ELR (cell line): ENCODE results near the gene RALGAPA2.

Experiments
- DNase-seq: peaks from one replicate; pipeline ENCODE4 v3.0.0-alpha.2; 2015; ENCODE audit warnings: low read depth

The RALGAPA2 gene

GRCh38 chr20:20630551-20630950, 81.9 kb downstream of the RALGAPA2 start:
- no peak for DNase-seq

DNA sequence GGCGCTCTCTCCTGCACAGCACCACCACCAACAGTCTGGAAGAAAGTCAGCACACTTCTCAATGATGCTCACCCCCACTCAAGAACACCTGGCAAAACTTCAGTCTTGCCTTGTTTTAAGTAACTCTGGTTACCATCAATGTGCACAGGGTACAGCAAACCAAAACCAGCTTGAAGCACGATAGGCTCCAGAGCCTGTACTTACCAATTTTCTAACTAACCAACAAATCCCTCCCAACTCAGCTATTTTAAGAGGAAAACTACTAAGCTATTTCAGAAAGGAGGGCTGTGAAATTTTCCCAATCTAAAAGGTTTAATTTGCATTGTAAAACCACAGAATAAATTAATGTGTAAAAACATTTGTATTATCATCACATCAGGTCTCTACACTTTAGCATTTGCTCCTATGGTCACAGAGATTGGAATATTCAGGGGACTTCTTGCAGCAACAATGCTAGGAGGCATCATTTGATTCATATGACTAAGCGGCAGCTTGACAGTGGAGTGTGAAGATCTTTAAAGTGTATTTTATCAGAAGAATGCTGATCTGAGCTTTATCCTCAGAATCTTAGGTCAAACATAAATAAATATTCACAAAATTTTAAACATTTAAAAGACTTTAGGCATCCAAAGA, 82.8 kb downstream of the RALGAPA2 start:
- no peak for DNase-seq

- DNase-seq = no peak
Measured at GRCh38 chr20:20628314-20628713, 84.1 kb downstream of the RALGAPA2 start.

DNA sequence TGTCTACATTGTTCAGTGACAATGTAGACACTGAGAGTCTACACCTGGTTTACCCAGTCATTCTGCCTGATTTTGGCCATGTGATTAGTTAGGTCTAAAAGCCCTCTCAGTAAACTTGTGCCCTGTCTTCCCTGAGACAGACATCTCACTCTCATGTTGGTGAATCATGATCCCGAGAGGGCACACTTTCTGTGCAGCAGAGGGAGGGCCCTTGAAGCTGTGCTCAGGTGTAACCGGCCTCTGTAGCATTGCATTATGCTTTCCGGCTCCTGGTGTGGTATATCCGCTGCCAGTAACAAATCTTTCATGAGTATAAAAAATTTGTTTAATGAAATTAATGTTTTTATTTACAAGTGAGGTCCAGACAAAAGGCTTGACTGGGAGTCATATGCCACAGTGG, 85.0 kb downstream of the RALGAPA2 start:
- no peak for DNase-seq

DNA sequence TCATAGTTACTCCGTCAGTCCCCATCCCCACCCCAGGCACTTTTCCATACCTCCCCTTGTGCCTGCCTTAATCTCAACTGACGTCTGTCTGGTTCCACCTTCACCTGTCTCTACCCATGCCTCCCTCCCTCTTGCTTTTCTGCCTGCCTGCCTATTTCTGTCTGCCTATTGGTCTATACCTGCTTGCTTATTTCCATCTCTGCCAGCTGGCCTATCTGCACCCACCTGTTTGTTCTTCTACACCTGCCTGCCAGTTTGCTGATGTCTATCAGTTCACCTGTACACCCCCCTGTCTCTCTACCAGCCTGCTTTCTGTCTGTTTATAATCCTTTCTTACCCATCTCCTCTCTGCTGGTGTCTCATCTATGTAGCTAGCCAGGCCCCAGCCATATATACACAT, 87.5 kb downstream of the RALGAPA2 start:
- no peak for DNase-seq

DNA sequence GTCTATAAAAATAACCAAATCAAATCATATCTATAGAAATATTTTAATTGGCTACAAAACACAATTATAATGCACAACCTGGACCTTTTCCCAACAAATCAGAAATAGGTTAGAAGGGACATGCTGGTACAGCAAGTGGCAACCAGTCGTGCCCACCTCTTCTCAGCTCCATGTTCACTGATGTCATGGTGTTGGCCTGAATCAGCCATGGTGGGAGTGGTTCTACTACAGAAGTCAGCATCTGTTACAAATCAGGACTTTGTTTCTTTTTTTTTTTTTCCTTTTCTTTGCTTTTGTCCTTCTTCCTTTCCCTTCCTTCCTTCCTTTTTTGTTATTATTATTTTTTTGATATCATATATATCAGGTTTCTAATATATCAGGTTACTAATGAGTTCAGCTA, 91.2 kb downstream of the RALGAPA2 start:
- no peak for DNase-seq

DNA sequence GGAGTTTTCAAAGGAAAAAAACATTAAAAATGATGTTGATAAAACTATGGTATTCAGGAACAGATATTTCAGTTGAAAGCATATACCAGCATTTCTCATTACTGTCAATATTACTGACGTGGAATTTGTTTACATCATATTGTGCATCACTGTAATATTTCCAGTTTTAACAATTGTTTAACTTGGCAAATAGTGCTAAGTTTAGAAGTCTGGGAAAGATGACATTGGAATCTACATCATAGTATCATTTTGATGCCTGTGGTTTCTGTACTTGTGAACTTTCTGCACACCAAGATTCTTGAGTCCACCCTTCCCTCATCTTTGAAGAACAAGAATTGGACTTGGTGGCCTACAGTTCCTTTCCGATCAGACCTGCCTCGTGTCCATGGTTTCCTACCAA, 98.1 kb downstream of the RALGAPA2 start:
- DNase-seq = no peak

DNA sequence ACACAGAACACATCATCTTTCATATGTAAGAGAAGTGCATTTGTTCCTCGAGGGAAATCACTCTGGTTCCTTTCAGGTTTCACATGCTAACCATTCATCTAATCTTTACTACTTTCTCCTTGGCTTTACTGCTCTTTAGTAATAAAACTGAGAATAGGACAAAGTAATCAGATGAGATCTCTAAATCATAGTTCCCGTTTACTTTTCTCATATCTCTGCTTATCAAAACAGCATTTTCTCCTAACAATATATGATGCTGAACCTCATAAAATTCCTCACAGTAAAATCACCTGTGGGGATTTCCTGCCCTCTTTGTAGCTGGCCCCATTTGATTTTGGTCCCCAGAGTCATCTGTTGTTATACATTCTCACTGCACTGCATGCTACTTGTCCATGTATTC, 100.2 kb downstream of the RALGAPA2 start:
- DNase-seq = no peak

- DNase-seq = no peak
Measured at GRCh38 chr20:20611167-20611566, 101.3 kb downstream of the RALGAPA2 start.

DNA sequence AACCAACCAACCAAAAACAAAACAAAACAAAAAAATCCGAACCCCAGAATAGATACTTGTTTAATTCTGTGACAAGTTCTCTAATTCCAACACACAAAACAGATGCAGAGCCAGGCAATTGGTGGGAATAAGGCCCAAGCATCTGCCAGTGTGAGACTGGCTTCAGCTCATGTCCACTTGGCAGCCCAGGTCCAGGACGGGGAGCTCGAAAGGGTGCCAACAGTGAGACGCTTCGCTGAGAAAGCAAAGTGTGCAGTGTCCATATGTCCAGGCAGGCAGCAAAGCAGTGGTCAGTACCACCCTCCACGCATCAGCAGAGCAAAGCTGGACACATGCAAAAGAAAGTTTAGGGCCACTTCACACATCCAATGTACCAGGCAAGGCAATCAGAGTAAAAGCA, 102.9 kb downstream of the RALGAPA2 start:
- no peak for DNase-seq

GRCh38 chr20:20608641-20609040, 103.8 kb downstream of the RALGAPA2 start:
- DNase-seq = no peak

- no peak for DNase-seq
Measured at GRCh38 chr20:20608041-20608440, 104.4 kb downstream of the RALGAPA2 start.

DNA sequence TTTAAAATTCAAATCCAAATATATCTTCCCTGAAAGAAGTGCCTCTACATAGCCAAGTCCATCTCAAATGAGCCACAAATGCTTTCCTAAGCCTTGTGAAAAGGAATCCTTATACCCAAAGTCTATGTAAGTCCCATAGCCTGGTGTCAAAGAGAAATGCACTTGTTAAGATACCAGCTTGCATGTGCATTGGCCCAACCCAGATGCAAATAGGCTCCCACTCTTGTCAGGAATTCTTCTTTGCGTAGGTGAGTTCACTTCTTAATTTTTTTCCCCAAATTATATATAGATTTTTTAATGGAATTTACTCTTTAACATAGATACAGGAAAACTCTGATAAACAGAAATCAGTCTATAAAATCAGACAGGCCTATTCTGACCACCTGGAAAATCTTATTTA, 105.6 kb downstream of the RALGAPA2 start:
- DNase-seq = no peak

DNA sequence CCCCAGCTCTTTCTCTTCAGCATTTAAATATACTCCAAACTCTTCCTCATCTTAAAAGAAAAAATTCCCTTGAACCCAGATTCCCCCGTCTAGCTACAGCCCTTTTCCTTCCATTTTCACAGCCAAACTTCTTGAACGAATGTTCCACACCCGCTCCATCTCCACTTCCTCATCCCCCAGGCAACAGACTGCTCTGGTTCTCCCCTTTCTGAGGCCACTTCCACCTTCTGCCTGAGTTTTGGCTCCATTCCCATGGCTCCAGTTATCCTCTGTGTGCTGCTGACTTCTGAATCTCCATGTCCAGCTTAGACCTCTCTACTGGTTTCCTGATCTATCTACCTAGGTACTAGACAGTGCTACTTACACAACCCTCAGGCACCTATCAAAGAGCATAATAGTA, 106.4 kb downstream of the RALGAPA2 start:
- no peak for DNase-seq

GRCh38 chr20:20604907-20605306, 107.5 kb downstream of the RALGAPA2 start:
- no peak for DNase-seq

- DNase-seq = no peak
Measured at GRCh38 chr20:20604357-20604756, 108.1 kb downstream of the RALGAPA2 start.

DNA sequence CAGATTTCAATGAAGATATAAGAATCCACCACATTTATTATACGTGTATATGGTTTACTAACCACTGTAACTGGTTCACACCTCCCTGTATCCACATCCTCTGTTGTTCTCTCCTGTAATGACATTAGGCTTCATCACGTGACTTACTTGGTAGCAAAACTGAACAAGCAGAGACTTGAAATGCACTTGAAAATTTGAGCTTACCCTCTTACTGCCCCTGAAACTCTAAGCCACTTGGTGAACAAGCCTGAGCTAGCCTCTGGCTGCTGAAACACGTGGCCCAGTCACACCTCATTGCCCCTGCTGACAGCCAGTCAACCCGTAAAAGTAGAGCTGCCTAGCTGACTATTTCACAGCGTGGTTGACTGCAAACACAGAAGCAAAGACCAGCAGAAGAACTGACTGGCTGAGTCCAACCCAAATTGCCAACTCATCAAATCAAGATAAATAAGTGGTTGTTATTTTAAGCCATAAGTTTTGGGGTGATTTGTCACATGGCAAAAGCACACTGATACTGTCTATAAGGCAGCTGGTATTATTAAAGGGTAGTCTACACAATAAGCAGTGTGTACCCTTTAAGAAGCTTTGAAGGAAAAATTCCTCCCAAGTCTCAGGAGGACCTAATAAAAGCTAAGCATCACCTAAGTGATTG, 109.0 kb downstream of the RALGAPA2 start:
- DNase-seq = no peak

DNA sequence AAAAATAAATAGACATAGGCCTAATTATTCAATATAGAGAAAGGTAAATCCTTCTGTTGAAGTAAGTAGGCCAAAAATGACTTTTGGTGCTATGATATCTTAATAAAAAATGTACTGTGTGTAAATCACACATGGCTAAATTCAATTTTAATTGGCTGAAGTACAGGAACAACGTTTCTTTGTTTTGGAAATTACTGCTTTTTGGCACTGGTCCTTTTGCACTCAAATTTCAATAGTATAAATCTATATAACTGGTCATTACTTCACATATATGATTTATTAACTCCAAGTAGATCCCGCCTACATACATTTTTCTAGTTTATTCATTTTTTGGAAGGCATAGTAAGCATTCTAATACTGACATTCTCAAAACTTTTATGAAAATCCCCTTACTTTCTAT, 114.5 kb downstream of the RALGAPA2 start:
- no peak for DNase-seq

- DNase-seq = peak; percentile 60
Measured at GRCh38 chr20:20594171-20594530, 118.3 kb downstream of the RALGAPA2 start.

- DNase-seq = peak; percentile 63
Measured at GRCh38 chr20:20593447-20594170, 118.8 kb downstream of the RALGAPA2 start.

DNA sequence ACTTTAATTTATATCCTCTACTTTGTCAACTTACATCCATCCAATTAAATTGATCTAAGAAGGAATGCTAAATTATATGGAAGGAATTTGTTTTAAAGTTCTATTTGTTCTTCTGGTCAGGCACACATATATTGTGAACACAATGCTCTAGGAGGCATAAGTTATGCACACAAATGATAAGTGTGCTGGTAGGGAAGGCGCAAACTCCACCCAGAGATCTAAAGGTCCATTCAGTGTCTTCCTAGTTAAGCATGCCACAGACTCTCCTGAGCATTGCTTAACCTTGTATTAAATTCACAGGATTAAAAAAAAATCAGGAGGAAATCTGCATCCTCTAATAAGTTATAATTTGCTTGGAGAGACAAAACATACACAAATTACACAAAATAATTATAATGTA, 127.3 kb downstream of the RALGAPA2 start:
- no peak for DNase-seq

DNA sequence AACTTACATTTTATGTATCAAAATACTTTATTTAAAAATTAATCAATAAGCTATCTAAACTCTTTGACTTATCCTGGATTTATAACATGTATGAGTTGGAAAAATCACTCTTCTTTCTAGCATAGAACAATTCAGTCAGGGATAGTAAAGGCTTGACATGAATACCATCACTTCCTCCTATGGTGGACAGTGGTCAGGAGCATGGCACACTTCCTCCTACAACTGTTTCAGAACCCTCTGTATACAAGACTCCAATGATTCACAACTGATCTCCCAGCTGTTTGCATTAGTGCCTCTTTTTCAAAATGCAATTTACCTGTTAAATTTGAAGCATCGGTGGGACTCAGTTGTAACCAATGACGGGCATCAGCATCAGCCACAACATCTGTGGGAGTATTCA, 129.7 kb downstream of the RALGAPA2 start:
- no peak for DNase-seq

- no peak for DNase-seq
Measured at GRCh38 chr20:20580139-20580538, 132.3 kb downstream of the RALGAPA2 start.

DNA sequence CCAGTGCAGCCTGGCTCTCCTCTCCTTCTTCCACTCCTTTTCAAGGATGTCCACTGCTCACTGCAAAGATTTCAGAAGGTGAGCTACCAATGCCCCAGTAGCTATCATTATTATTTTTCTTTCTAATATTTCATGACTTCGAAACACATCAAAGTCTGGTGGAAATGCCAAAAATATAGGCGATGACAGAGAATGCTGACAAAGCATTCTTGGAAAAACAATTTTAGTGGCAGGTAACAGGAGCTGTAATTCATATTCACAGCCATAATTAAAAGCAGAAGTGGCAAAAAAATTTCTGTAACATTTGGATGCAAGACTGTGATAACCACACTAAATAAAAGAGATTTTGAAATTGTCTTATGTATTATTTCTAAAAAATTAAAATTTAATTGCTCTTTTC, 133.6 kb downstream of the RALGAPA2 start:
- no peak for DNase-seq
